ENCODE results near the gene SYNE1.
"Not testable (repeated sequence)": the region's sequence is repeated elsewhere in the genome, so short reads cannot be mapped to it uniquely, and the experiment has no call there.

SYNE1 gene

GRCh38 chr6:152625213-152625612, 11.9 kb downstream of the SYNE1 start:
- no peaks in the 10 kb centered on the region for H3K27me3 ChIP-seq (ENCODE audit: control insufficient read depth in 1 of 2, insufficient read depth in 2 of 2, low read length in 2 of 2)
- H3K27ac ChIP-seq (ENCODE audit: low read length), result no peak overlapping the region

GRCh38 chr6:152614776-152615175, 22.4 kb downstream of the SYNE1 start:
- H3K27ac ChIP-seq (ENCODE audit: low read length); H3K9me3 ChIP-seq (ENCODE audit: control insufficient read depth in 2 of 2, low read length in 2 of 2); H3K9ac ChIP-seq (ENCODE audit: low read length in 2 of 2); H3K4me3 ChIP-seq (ENCODE audit: low read length in 2 of 2); H3K36me3 ChIP-seq (ENCODE audit: control insufficient read depth in 2 of 2, insufficient read depth in 2 of 2, low read length in 2 of 2); H3K4me1 ChIP-seq (ENCODE audit: control insufficient read depth, insufficient read depth, low read length); H3K27me3 ChIP-seq (ENCODE audit: control insufficient read depth in 1 of 2, insufficient read depth in 2 of 2, low read length in 2 of 2): not testable (repeated sequence)

More at GRCh38 chr6:152625213-152625612, 11.9 kb downstream of the SYNE1 start:
- Histone ChIP-seq H3K9ac (ENCODE audit: low read length in 2 of 2) (no peak overlapping the region), H3K4me1 (ENCODE audit: control insufficient read depth, insufficient read depth, low read length) (no peaks in the 10 kb centered on the region), H3K4me3 (ENCODE audit: low read length in 2 of 2) (no peak overlapping the region), H3K36me3 (ENCODE audit: control insufficient read depth in 2 of 2, insufficient read depth in 2 of 2, low read length in 2 of 2) (no peaks in the 10 kb centered on the region), H3K9me3 (ENCODE audit: control insufficient read depth in 2 of 2, low read length in 2 of 2) (no peaks in the 10 kb centered on the region)

GRCh38 chr6:152609125-152609670, 28.0 kb downstream of the SYNE1 start:
- H3K9me3 ChIP-seq (ENCODE audit: control insufficient read depth in 2 of 2, low read length in 2 of 2), result no peaks in the 10 kb centered on the region

DNA sequence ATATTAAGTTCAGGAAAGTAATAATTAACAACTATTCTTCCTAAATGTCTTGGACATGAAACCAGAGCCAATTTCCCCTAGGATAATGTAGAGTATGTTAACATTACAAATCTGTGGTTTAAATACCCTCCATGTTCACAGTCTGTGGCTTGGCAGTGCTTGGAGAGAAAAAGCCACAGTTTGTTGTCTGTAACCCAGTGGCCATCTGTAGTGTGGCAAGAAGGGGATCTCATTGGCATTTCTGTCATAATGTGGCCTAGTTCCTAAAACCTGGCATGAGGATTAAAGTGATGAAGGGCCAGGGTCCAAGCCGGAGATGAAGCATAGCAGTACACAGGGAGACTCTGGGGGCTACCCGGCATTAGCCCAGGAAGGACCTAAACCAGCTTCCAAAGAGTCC, 31.2 kb downstream of the SYNE1 start:
- Histone ChIP-seq H3K4me1 (ENCODE audit: control insufficient read depth, insufficient read depth, low read length) (no peaks in the 10 kb centered on the region), H3K27ac (ENCODE audit: low read length) (no peak overlapping the region), H3K9me3 (ENCODE audit: control insufficient read depth in 2 of 2, low read length in 2 of 2) (no peaks in the 10 kb centered on the region)

More at GRCh38 chr6:152609125-152609670, 28.0 kb downstream of the SYNE1 start:
- H3K4me1 ChIP-seq (ENCODE audit: control insufficient read depth, insufficient read depth, low read length), result no peaks in the 10 kb centered on the region
- H3K9ac ChIP-seq (ENCODE audit: low read length in 2 of 2), result no peak overlapping the region
- no peak overlapping the region for H3K27ac ChIP-seq (ENCODE audit: low read length)
- H3K36me3 ChIP-seq (ENCODE audit: control insufficient read depth in 2 of 2, insufficient read depth in 2 of 2, low read length in 2 of 2), result no peaks in the 10 kb centered on the region
- H3K4me3 ChIP-seq (ENCODE audit: low read length in 2 of 2), result no peak overlapping the region
- no peaks in the 10 kb centered on the region for H3K27me3 ChIP-seq (ENCODE audit: control insufficient read depth in 1 of 2, insufficient read depth in 2 of 2, low read length in 2 of 2)

GRCh38 chr6:152605342-152605741, 31.8 kb downstream of the SYNE1 start:
- Histone ChIP-seq H3K27ac (ENCODE audit: low read length) (no peak overlapping the region), H3K27me3 (ENCODE audit: control insufficient read depth in 1 of 2, insufficient read depth in 2 of 2, low read length in 2 of 2) (no peaks in the 10 kb centered on the region), H3K4me3 (ENCODE audit: low read length in 2 of 2) (no peak overlapping the region), H3K9me3 (ENCODE audit: control insufficient read depth in 2 of 2, low read length in 2 of 2) (no peaks in the 10 kb centered on the region), H3K36me3 (ENCODE audit: control insufficient read depth in 2 of 2, insufficient read depth in 2 of 2, low read length in 2 of 2) (no peaks in the 10 kb centered on the region), H3K4me1 (ENCODE audit: control insufficient read depth, insufficient read depth, low read length) (no peaks in the 10 kb centered on the region), H3K9ac (ENCODE audit: low read length in 2 of 2) (no peak overlapping the region)

More for the DNA sequence above, 31.2 kb downstream of the SYNE1 start:
- Histone ChIP-seq H3K4me3 (ENCODE audit: low read length in 2 of 2) (no peak overlapping the region), H3K36me3 (ENCODE audit: control insufficient read depth in 2 of 2, insufficient read depth in 2 of 2, low read length in 2 of 2) (no peaks in the 10 kb centered on the region), H3K27me3 (ENCODE audit: control insufficient read depth in 1 of 2, insufficient read depth in 2 of 2, low read length in 2 of 2) (no peaks in the 10 kb centered on the region), H3K9ac (ENCODE audit: low read length in 2 of 2) (no peak overlapping the region)

DNA sequence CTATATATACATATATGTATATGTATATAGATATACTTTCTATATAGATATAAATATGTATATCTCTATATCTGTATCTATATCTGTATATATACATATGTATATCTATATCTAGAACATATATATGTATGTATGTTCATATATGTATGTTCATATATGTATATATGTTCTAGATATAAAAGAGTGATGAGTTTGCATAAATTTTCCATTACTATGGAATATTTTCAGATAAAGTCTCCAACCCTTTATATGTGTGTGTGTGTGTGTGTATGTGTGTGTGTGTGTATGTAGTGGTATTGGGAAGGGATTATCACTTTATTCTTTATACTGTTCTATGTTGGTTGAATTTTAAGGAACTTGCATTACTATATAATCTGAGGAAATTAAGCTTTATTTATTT, 33.3 kb downstream of the SYNE1 start:
- H3K27ac ChIP-seq (ENCODE audit: low read length), result no peak overlapping the region
- H3K36me3 ChIP-seq (ENCODE audit: control insufficient read depth in 2 of 2, insufficient read depth in 2 of 2, low read length in 2 of 2), result no peaks in the 10 kb centered on the region
- no peaks in the 10 kb centered on the region for H3K27me3 ChIP-seq (ENCODE audit: control insufficient read depth in 1 of 2, insufficient read depth in 2 of 2, low read length in 2 of 2)
- no peak overlapping the region for H3K9ac ChIP-seq (ENCODE audit: low read length in 2 of 2)
- H3K4me1 ChIP-seq (ENCODE audit: control insufficient read depth, insufficient read depth, low read length), result no peaks in the 10 kb centered on the region
- no peak overlapping the region for H3K4me3 ChIP-seq (ENCODE audit: low read length in 2 of 2)
- no peaks in the 10 kb centered on the region for H3K9me3 ChIP-seq (ENCODE audit: control insufficient read depth in 2 of 2, low read length in 2 of 2)

GRCh38 chr6:152600022-152600421, 37.1 kb downstream of the SYNE1 start:
- Histone ChIP-seq H3K9ac (ENCODE audit: low read length in 2 of 2) (no peak overlapping the region), H3K4me1 (ENCODE audit: control insufficient read depth, insufficient read depth, low read length) (no peaks in the 10 kb centered on the region), H3K27ac (ENCODE audit: low read length) (no peak overlapping the region), H3K36me3 (ENCODE audit: control insufficient read depth in 2 of 2, insufficient read depth in 2 of 2, low read length in 2 of 2) (no peaks in the 10 kb centered on the region), H3K27me3 (ENCODE audit: control insufficient read depth in 1 of 2, insufficient read depth in 2 of 2, low read length in 2 of 2) (no peaks in the 10 kb centered on the region), H3K4me3 (ENCODE audit: low read length in 2 of 2) (no peak overlapping the region), H3K9me3 (ENCODE audit: control insufficient read depth in 2 of 2, low read length in 2 of 2) (no peaks in the 10 kb centered on the region)

DNA sequence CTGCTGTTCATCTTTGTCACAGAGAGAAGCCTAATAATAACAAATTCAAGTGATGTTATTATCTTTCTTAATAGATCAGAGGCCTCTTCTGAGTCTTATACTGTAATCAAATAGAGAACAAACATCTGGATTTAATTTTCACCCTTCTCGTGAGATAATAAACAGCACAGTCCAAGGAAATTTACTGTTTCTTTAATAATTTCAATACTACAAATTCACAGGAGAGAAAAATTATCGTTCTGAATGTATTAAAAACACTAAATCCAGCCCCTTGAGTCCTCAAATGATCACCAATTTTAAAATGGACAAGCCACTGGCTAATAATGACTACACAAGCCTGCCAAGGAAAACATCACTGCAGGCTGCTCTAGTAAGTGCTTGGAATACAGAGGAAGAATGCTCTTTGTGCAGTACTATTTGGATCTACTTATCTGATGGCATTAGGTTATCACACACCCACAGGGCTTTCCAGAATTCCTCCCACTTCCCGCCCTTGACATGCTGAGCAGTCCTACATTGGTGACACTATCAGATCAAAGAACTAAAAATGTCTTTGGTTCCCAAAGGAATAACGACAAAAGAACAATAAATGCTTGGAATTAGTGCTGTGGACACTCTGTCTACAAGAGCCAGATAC, 38.1 kb downstream of the SYNE1 start:
- Histone ChIP-seq H3K9ac (ENCODE audit: low read length in 2 of 2) (no peak overlapping the region), H3K27me3 (ENCODE audit: control insufficient read depth in 1 of 2, insufficient read depth in 2 of 2, low read length in 2 of 2) (no peaks in the 10 kb centered on the region), H3K9me3 (ENCODE audit: control insufficient read depth in 2 of 2, low read length in 2 of 2) (no peaks in the 10 kb centered on the region), H3K4me1 (ENCODE audit: control insufficient read depth, insufficient read depth, low read length) (no peaks in the 10 kb centered on the region), H3K4me3 (ENCODE audit: low read length in 2 of 2) (no peak overlapping the region), H3K36me3 (ENCODE audit: control insufficient read depth in 2 of 2, insufficient read depth in 2 of 2, low read length in 2 of 2) (no peaks in the 10 kb centered on the region), H3K27ac (ENCODE audit: low read length) (no peak overlapping the region)

- no peak overlapping the region for H3K4me3 ChIP-seq (ENCODE audit: low read length in 2 of 2)
- no peaks in the 10 kb centered on the region for H3K36me3 ChIP-seq (ENCODE audit: control insufficient read depth in 2 of 2, insufficient read depth in 2 of 2, low read length in 2 of 2)
- H3K9me3 ChIP-seq (ENCODE audit: control insufficient read depth in 2 of 2, low read length in 2 of 2), result no peaks in the 10 kb centered on the region
- no peak overlapping the region for H3K9ac ChIP-seq (ENCODE audit: low read length in 2 of 2)
- no peaks in the 10 kb centered on the region for H3K4me1 ChIP-seq (ENCODE audit: control insufficient read depth, insufficient read depth, low read length)
- H3K27me3 ChIP-seq (ENCODE audit: control insufficient read depth in 1 of 2, insufficient read depth in 2 of 2, low read length in 2 of 2), result no peaks in the 10 kb centered on the region
- H3K27ac ChIP-seq (ENCODE audit: low read length), result no peak overlapping the region
Observed at GRCh38 chr6:152598421-152598820, 38.7 kb downstream of the SYNE1 start.

GRCh38 chr6:152596726-152597125, 40.4 kb downstream of the SYNE1 start:
- H3K4me3 ChIP-seq (ENCODE audit: low read length in 2 of 2), result no peak overlapping the region
- no peaks in the 10 kb centered on the region for H3K36me3 ChIP-seq (ENCODE audit: control insufficient read depth in 2 of 2, insufficient read depth in 2 of 2, low read length in 2 of 2)
- H3K9ac ChIP-seq (ENCODE audit: low read length in 2 of 2), result no peak overlapping the region
- H3K27me3 ChIP-seq (ENCODE audit: control insufficient read depth in 1 of 2, insufficient read depth in 2 of 2, low read length in 2 of 2), result no peaks in the 10 kb centered on the region
- no peaks in the 10 kb centered on the region for H3K9me3 ChIP-seq (ENCODE audit: control insufficient read depth in 2 of 2, low read length in 2 of 2)
- H3K4me1 ChIP-seq (ENCODE audit: control insufficient read depth, insufficient read depth, low read length), result no peaks in the 10 kb centered on the region
- H3K27ac ChIP-seq (ENCODE audit: low read length), result no peak overlapping the region

DNA sequence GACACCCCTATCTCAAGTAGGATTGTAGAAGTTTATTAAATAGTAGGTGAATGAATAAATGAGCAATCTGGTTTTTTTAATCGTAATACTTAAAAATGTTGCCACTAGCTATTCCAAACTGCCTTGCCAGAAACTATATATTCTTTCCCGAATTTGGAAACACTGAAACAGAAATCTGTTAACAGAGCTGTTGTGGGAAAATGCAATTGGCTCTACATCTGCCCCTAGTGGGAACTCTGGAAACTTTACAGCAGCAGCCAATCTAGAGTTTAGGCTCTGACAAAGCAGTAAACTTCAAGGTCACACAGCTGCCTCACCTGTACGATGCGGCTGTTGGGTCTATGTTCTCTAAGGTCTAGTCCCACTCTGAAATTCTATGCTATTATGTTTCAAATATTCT, 41.7 kb downstream of the SYNE1 start:
- Histone ChIP-seq H3K27me3 (ENCODE audit: control insufficient read depth in 1 of 2, insufficient read depth in 2 of 2, low read length in 2 of 2) (no peaks in the 10 kb centered on the region), H3K27ac (ENCODE audit: low read length) (no peak overlapping the region), H3K4me3 (ENCODE audit: low read length in 2 of 2) (no peak overlapping the region), H3K4me1 (ENCODE audit: control insufficient read depth, insufficient read depth, low read length) (no peaks in the 10 kb centered on the region), H3K9ac (ENCODE audit: low read length in 2 of 2) (no peak overlapping the region), H3K9me3 (ENCODE audit: control insufficient read depth in 2 of 2, low read length in 2 of 2) (no peaks in the 10 kb centered on the region), H3K36me3 (ENCODE audit: control insufficient read depth in 2 of 2, insufficient read depth in 2 of 2, low read length in 2 of 2) (no peaks in the 10 kb centered on the region)

Data from stomach smooth muscle (tissue), 2 donors.